Astrocyte of the spinal cord (primary cell): ENCODE results near the gene KCNJ6.

Experiments used
- DNase-seq: peaks from one replicate; pipeline ENCODE4 v3.0.0; 2011; ENCODE audit warnings: low read depth, low spot score
- H3K4me3 ChIP-seq: 2 replicates; pipeline ENCODE4 v1.5.1; 2011; ENCODE audit warnings: low read depth, mild to moderate bottlenecking, low read length, moderate library complexity
- in situ Hi-C: cut with HindIII; loops from 2 replicates; pipeline ENCODE4 v1.10.0; 2017; ENCODE audit warnings: low sequenced_read_pairs
- TF ChIP-seq, protein P1 (sequence below): IDR thresholded peaks from 2 replicates; pipeline ENCODE4 v1.5.1; 2012; ENCODE audit warnings: low read depth, mild to moderate bottlenecking, low read length, inconsistent platforms

The KCNJ6 gene

DNA sequence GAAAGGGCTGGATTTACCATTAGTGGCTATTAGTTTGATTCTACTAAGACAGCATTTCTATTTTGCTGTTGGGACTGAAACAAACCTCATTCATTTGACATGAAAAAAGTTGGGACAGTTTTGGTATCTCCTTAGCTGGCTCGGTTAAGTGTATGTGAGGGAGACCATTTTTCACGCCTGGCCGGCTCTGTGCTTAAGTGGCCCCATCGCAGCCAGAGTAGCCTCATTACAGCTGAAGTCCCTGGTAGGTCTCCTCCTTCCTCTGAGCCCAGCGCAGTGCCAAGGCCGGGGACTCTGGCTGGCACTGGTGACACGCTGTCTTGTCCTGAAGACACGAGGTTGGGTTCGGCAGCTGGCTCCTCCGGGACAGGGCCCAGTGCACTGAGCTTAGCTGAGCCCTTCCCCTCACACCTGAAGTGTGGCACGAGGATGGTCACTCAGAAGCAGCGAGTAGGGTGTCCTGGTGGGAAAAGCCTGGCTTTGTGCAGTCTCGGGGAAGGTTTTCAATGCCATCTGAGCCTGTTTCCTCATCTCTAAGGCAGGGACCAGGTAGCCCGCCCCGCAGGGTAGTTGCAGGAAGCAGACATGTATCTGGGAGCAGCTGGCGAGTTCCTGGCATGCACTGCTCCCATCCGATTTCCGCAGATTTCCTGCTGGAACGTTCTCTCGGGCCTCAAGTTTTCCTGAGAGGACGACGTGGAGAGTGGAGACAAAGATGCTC, 353.2 kb downstream of the KCNJ6 start:
- no peak for DNase-seq
- TF ChIP-seq, protein P1, sequence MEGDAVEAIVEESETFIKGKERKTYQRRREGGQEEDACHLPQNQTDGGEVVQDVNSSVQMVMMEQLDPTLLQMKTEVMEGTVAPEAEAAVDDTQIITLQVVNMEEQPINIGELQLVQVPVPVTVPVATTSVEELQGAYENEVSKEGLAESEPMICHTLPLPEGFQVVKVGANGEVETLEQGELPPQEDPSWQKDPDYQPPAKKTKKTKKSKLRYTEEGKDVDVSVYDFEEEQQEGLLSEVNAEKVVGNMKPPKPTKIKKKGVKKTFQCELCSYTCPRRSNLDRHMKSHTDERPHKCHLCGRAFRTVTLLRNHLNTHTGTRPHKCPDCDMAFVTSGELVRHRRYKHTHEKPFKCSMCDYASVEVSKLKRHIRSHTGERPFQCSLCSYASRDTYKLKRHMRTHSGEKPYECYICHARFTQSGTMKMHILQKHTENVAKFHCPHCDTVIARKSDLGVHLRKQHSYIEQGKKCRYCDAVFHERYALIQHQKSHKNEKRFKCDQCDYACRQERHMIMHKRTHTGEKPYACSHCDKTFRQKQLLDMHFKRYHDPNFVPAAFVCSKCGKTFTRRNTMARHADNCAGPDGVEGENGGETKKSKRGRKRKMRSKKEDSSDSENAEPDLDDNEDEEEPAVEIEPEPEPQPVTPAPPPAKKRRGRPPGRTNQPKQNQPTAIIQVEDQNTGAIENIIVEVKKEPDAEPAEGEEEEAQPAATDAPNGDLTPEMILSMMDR: no peak
- in situ Hi-C loops: no loop called here
- H3K4me3 ChIP-seq: peak overlapping the region; percentile 60

DNA sequence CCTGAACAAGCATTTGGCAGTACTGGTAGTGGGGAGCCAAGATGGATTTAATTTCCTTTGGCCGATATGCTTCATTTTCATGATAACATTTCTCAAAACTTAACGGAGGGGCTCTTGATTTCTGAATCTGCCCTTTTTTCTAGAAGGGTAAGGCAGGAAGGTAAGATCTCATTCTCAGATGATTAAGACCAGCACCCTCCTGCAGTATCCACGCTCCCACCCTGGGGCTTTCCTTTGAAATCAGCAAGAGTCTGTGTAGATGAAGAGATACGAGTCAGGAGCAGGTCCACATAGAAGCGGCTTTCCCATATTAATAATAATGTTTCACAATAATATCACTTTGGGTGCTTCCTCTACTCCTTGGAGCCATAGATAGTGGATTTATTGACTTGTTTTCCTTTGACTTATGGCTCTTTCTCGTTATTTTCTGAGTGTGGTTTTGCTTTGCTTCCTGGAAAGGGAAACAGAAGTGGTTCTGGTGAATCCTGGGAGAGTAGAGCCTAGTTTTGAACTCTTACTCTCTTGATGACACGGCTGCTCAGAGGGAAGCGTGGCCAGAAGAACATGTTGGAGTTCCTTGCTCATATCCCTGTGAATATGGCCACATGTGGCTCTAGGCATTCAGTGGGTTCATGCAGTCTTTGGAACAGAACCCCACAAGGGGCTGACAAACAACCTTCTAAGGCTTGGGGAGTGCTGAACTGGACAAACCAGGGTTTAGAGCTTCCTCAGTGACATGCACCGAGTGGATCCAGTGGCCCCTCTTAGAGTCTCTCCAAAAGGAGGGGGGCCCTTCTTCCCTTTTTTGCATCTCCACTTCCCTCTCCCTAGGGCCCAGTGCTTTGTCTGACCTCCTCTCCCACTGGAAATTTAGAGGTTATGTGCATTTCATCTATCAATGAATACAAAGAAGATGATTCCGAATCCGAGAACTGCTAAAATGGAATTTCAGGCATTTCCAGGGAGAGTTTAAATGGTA, 354.0 kb downstream of the KCNJ6 start:
- TF ChIP-seq, protein P1: no peak
- DNase-seq: no peak
- in situ Hi-C loops: no loop called here
- no peak overlapping the region for H3K4me3 ChIP-seq

DNA sequence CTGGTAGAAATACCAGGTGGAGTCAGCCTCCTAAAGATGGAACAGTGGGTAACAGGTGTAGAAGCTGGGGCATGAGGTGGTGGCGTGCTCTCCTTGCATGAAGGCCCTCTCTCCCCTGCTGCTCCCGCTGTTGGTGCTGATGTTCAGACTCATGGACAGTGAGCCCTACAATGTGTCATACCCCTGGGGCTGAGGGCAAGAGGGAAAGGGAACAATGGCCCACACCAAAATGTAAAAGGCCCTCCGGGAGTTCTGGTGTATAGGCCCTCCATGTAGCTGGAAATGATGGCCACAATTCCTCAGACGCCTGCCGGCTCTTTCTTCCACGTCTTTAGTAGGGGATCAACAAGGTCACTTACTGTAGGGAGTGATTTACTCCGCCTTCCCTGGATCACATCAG, 354.8 kb downstream of the KCNJ6 start:
- no peak for DNase-seq
- in situ Hi-C loops: no loop called here
- TF ChIP-seq, protein P1: no peak
- no peak overlapping the region for H3K4me3 ChIP-seq

DNA sequence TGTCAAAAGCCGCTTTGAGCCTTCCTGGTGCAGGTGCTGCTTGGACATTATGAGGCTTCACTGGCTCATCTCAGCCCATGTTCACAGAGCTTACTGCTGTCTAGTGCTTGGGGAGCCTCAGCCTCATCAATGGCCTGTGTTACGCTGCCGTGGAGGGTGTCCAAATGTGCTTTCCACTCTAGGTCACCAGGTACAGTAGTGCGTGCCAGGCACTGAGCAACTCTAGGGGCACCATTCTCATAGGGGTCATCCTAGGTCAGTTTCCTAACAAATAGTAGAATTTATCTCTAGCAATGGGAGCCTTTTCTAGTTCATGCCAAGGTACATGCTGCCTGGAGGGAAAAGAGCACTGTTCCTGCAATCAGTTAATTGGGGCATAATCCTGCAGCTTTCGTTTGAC, 355.9 kb downstream of the KCNJ6 start:
- no peak for DNase-seq
- no peak overlapping the region for H3K4me3 ChIP-seq
- in situ Hi-C loops: no loop called here
- TF ChIP-seq, protein P1: no peak

DNA sequence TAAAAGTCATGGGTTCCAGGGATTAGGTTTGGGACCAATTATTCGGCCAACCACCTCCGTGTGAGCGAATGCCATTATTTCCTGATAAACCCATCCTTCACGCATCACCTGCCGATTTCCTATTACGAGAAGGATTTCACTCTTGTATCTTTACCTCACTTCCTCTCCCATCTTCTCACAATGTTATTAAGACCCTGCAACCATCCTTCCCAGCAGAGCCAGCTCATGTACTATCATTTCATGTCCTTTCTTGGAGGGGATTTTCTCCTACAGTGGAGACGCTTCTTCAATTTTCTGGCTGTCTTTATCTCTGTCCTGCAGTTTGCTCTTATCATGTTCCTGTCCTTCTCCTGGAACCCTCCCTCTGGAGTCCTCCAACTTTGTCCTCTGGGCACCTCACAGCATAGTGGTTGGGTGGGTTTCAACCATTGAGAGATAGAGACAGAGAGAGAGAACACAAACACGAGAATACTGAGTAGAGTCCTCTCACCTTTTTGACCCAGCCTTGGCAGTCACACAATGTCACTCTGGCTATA, 357.5 kb downstream of the KCNJ6 start:
- no peak for DNase-seq
- in situ Hi-C loops: no loop called here
- TF ChIP-seq, protein P1: no peak
- no peak overlapping the region for H3K4me3 ChIP-seq
